Adipocyte (in vitro differentiated cells): ENCODE measurements around the gene HMCES.

Experiments used
- DNase-seq: peaks from one replicate; pipeline ENCODE4 v3.0.0-alpha.2; 2015; ENCODE audit warnings: low read depth
- H3K27me3 ChIP-seq: replicated peaks from 2 replicates; pipeline ENCODE4 v1.7.0; 2013; ENCODE audit warnings: mild to moderate bottlenecking, low read length, moderate library complexity; ENCODE audit not compliant: control insufficient read depth, insufficient read depth
- H3K36me3 ChIP-seq: 2 replicates; pipeline ENCODE4 v1.7.0; 2013; ENCODE audit warnings: low read length, mild to moderate bottlenecking, moderate library complexity; ENCODE audit not compliant: control insufficient read depth, insufficient read depth, severe bottlenecking
- H3K4me1 ChIP-seq: 2 replicates; pipeline ENCODE4 v1.7.0; 2013; ENCODE audit warnings: mild to moderate bottlenecking, low read length, moderate library complexity; ENCODE audit not compliant: control insufficient read depth, insufficient read depth
- H3K4me3 ChIP-seq: 2 replicates; pipeline ENCODE4 v1.7.0; 2013; ENCODE audit warnings: mild to moderate bottlenecking, low read length, moderate library complexity
- H3K9ac ChIP-seq: 2 replicates; pipeline ENCODE4 v1.7.0; 2013; ENCODE audit warnings: mild to moderate bottlenecking, low read length, moderate library complexity
- H3K9me3 ChIP-seq: 2 replicates; pipeline ENCODE4 v1.7.0; 2013; ENCODE audit warnings: mild to moderate bottlenecking, low read length, moderate library complexity; ENCODE audit not compliant: control insufficient read depth

Gene HMCES

GRCh38 chr3:129310111-129311011 is 31.7 kb downstream of the HMCES start:
- no peak for DNase-seq
- Histone ChIP-seq H3K9me3 (no peaks in the 10 kb centered on the region), H3K4me1 (peaks cover 29% of the 10 kb centered on the region), H3K36me3 (no peaks in the 10 kb centered on the region), H3K9ac (no peak overlapping the region), H3K4me3 (no peak overlapping the region), H3K27me3 (no peaks in the 10 kb centered on the region)

DNA sequence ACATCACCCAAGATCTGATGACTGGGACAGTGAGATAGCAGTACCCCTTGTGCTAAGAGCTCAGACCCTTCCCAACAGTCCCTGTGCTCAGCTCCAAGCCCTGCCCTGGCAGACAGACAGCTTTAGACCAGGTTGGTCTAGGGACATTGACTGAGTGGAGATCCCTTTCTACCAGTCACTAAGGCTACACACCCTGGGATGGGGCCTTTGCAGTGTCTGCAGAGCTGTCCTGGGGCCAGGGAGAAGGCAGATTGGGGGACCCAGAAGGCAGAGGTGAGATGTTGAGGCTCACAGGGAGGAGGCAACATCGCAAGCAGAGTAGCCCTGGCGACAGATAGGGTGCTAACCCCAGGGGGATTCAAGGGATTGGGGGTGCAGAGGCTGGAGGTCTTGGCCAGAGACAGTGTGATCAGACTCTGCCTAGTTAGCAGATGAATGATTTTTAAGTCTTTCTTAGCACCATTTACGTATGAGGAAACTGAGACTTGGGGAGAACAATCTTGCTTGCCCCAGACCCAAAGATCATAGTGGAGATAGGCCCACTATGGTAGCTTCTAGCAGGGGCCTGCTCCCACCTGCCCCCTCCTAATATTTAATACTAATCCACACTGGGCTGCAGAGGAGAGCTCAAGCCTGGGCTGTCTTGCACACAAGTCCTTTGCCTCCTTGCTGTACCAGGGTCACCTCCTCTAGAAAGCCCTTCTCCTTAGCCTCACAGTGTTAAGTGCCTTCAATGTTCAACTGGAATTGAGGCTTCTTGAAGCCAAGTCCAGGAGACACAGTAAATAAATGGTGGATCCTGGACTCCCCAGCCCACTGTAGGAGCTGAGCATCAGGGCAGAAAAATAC is 32.6 kb downstream of the HMCES start:
- Histone ChIP-seq H3K36me3 (no peaks in the 10 kb centered on the region), H3K27me3 (no peaks in the 10 kb centered on the region), H3K9me3 (no peaks in the 10 kb centered on the region), H3K4me3 (no peak overlapping the region), H3K4me1 (peaks cover 19% of the 10 kb centered on the region), H3K9ac (no peak overlapping the region)
- no peak for DNase-seq

- no peak overlapping the region for H3K9ac ChIP-seq
- H3K4me1 ChIP-seq: peaks cover 15% of the 10 kb centered on the region
- no peaks in the 10 kb centered on the region for H3K9me3 ChIP-seq
- H3K36me3 ChIP-seq: no peaks in the 10 kb centered on the region
- DNase-seq: no peak
- H3K4me3 ChIP-seq: no peak overlapping the region
- H3K27me3 ChIP-seq: no peaks in the 10 kb centered on the region
Observed at GRCh38 chr3:129312021-129312639, 33.5 kb downstream of the HMCES start.

DNA sequence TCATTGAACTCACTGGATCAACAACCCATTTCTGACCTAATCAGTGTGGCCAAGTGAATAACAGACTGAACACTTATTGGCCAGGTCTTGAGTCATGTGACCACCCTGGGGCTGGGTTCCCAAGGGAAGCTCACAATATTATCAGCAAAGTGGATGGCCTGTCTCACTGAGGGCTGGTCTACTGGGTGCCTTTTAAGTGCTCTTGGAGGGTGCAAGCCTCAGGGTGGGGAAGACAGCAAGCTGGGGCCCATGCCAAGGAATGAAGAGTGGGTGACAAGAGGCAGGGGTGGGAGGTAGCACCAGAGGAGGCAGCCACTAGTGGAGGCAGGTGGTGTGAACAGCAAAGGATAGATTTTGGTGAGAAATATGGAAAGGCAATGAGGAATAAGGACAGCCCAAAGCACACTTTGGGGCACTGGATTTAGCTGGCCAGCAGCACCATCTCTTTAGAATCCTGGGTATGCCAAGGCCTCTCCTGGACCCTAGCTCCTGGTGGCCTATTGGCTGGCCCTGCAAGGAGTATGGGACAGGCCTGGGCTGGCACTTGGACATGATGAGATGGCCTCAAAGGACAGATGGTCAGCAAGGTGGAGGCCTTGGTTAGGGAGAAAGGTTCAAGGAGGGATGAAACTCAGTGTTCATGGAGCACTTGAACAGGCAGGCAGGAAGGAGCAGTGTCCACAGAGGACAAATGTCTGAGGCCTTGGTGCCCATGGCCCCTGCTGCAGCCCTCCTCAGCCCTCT is 34.2 kb downstream of the HMCES start:
- Histone ChIP-seq H3K9ac (no peak overlapping the region), H3K9me3 (no peaks in the 10 kb centered on the region), H3K4me1 (peaks cover 15% of the 10 kb centered on the region), H3K36me3 (no peaks in the 10 kb centered on the region), H3K4me3 (no peak overlapping the region), H3K27me3 (no peaks in the 10 kb centered on the region)
- DNase-seq: no peak

DNA sequence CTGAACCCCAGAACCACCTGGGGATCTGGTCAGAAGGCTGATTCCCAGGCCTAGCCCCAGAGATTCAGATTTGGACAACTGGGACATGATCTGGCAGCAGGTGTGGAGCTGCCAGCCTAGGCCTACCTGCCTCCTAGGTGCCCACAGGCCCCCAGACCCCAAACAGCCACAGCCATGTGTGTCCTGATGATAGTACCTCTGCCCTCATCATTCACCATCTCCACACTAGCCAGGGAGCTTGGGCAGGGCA is 34.7 kb downstream of the HMCES start:
- no peak overlapping the region for H3K4me3 ChIP-seq

GRCh38 chr3:129313665-129314385 is 35.2 kb downstream of the HMCES start:
- DNase-seq: peak; percentile 43
- no peaks in the 10 kb centered on the region for H3K27me3 ChIP-seq
- H3K36me3 ChIP-seq: no peaks in the 10 kb centered on the region
- H3K4me1 ChIP-seq: peaks cover 15% of the 10 kb centered on the region
- H3K4me3 ChIP-seq: peak overlapping the region; percentile 90
- H3K9me3 ChIP-seq: no peaks in the 10 kb centered on the region
- peak overlapping the region; percentile 92 for H3K9ac ChIP-seq

More for the DNA sequence above, 34.7 kb downstream of the HMCES start:
- no peak for DNase-seq
- peaks cover 15% of the 10 kb centered on the region for H3K4me1 ChIP-seq
- H3K36me3 ChIP-seq: no peaks in the 10 kb centered on the region
- no peaks in the 10 kb centered on the region for H3K9me3 ChIP-seq
- no peak overlapping the region for H3K9ac ChIP-seq
- H3K27me3 ChIP-seq: no peaks in the 10 kb centered on the region

DNA sequence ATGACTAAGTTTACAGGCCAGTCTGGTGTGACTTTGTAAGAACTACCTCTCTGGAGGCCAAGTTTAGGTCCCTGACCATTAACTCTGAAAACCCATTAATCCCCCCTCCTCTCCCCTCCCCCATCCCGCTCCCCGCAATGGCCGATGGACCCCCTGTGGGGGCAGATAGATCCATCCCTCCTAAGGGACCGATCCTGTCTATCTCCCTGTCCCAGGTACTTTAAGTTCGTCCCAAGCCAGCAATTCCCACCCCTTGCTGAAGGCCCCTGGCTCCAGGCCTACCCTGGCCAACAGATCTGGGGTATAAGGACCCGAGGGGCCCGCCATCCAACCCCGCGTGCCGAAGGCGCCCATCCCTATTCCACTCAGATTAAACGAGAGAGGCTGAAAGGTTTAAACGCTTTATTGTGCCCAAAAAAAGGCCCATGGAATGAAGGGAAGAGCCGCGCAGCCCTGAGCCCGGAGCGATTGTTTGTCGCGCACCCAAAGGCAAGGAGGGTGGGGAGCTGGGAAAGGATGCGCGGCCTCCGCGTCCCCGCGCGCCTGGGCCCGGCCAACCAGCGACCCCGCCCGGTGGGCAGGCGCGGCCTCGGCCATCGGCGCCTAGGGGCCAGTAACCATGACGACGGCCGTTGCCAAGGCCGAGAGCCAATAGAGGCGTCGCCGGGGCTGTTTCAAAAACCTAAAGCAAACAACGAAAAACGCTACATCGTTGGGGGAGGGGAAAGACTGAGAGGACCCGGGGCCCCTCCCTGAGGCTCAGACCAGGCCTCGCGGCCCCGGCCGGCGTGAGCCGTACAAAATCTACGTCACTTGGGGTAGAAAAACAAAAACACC is 35.9 kb downstream of the HMCES start:
- Histone ChIP-seq H3K27me3 (no peaks in the 10 kb centered on the region), H3K36me3 (no peaks in the 10 kb centered on the region), H3K9ac (peak overlapping the region; percentile 92), H3K9me3 (no peaks in the 10 kb centered on the region), H3K4me3 (peak overlapping the region; percentile 90), H3K4me1 (peaks cover 15% of the 10 kb centered on the region)
- peak; percentile 97 for DNase-seq

- H3K4me3 ChIP-seq: peak overlapping the region; percentile 90
- no peaks in the 10 kb centered on the region for H3K27me3 ChIP-seq
- no peaks in the 10 kb centered on the region for H3K9me3 ChIP-seq
- DNase-seq: peak; percentile 58
- H3K4me1 ChIP-seq: peaks cover 15% of the 10 kb centered on the region
- peak overlapping the region; percentile 92 for H3K9ac ChIP-seq
- H3K36me3 ChIP-seq: peaks cover 2% of the 10 kb centered on the region
Observed at GRCh38 chr3:129315223-129315997, 36.7 kb downstream of the HMCES start.

DNA sequence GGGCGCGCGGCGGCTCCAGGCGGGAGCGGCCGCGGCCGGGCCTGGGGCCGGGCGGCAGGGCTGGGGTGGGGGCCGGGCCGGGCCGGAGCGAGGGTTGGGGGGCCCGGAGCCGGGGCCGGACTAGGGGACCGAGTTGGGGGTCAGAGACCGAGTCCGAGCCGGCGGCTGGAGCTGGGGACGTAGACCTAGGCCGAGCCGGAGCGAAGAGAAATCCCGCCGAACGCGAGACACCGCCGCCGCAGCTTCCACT is 37.3 kb downstream of the HMCES start:
- peak overlapping the region; percentile 88 for H3K4me3 ChIP-seq
- H3K27me3 ChIP-seq: no peaks in the 10 kb centered on the region
- DNase-seq: no peak
- peaks cover 15% of the 10 kb centered on the region for H3K4me1 ChIP-seq
- H3K9ac ChIP-seq: peak overlapping the region; percentile 92
- H3K36me3 ChIP-seq: peaks cover 3% of the 10 kb centered on the region
- H3K9me3 ChIP-seq: no peaks in the 10 kb centered on the region
